Measurements from ENCODE around the gene TLX1.

TLX1 gene

DNA sequence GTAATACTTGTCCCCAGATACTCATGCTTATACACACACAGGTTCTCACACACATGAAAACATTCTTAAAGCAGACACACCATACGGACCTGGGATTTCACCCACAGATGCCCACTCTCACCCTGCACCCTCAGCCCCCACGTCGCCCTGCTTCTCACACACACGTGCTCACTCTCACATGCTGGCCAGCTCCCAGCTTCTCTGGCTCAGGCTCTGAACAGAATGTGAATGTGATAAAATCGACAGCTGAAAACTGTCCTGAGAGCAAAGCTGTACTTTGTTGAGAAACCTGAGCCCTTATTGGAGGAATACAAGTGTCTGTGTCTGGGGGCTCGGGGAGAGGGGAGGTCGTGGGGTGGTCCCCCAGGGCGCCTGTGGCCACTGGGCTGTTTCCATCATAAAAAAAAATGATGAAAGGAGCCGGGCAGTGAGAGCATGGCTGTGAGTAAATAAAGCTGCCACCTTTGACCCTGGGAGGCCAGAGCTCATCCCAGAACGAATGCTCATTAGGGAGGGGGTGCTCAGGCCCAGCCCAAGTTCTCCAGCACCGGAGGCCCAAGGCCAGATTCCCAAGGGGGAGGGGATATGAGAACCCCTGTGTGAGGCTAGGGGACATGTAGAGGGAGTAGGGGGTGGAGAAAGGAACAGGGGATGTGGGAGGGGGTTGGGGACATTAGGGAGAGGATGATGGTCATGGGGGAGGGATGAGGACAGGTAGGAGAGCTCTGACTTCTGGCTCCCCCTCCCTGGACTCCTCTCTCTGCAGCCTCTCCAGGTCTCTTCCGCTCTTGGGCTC, 18.1 kb upstream of the TLX1 start:
- TF ChIP-seq, protein P1, sequence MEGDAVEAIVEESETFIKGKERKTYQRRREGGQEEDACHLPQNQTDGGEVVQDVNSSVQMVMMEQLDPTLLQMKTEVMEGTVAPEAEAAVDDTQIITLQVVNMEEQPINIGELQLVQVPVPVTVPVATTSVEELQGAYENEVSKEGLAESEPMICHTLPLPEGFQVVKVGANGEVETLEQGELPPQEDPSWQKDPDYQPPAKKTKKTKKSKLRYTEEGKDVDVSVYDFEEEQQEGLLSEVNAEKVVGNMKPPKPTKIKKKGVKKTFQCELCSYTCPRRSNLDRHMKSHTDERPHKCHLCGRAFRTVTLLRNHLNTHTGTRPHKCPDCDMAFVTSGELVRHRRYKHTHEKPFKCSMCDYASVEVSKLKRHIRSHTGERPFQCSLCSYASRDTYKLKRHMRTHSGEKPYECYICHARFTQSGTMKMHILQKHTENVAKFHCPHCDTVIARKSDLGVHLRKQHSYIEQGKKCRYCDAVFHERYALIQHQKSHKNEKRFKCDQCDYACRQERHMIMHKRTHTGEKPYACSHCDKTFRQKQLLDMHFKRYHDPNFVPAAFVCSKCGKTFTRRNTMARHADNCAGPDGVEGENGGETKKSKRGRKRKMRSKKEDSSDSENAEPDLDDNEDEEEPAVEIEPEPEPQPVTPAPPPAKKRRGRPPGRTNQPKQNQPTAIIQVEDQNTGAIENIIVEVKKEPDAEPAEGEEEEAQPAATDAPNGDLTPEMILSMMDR (conservative IDR thresholded peaks at IDR 0.05): no peak
- H3K27ac ChIP-seq: peak overlapping the region; percentile 66

DNA sequence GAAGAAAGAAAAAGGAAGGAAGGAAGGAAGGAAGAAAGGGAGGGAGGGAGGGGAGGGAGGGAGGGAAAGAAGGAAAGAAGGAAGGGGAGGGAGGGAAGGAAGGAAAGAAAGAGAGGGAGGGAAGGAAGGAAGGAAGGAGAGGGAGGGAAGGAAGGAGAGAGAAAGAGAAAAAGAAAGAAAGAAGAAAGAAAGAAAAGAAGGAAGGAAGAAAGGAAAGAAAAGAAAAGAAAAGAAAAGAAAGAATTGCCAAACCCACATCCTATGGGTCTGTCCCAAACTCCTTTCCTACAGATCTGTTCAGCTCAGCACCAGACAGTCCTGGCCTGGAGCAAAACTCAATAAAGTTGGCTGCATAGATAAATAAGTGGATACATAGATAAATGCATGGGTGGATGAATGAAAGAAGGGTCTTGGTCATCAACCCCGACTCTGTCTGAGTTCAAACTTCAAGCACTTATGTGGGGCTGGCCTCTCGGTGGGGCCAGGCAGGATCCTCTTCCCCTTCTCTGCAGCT, 17.2 kb upstream of the TLX1 start:
- TF ChIP-seq, protein P1 (conservative IDR thresholded peaks at IDR 0.05): no peak
- H3K27ac ChIP-seq: no peak overlapping the region

DNA sequence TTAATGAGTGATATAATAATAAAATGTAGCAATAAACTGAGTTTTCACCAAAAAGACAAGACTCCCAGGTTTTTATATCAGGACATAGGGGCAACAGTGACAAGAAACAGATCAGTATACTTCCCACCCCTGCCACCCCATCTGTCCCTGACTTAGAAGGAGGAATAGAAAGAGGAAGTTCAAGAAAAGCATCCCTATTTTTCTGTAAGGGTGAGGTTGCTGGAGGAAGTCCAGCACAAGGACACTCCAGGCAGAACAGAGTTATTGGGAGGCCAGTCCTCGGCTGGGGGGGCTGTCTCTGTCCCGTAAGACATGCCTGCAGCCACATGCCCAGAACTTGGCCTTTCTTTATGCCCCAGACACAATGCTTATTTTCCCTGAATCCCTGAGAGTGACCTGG, 16.5 kb upstream of the TLX1 start:
- no peak overlapping the region for H3K27ac ChIP-seq
- TF ChIP-seq, protein P1 (conservative IDR thresholded peaks at IDR 0.05): no peak

DNA sequence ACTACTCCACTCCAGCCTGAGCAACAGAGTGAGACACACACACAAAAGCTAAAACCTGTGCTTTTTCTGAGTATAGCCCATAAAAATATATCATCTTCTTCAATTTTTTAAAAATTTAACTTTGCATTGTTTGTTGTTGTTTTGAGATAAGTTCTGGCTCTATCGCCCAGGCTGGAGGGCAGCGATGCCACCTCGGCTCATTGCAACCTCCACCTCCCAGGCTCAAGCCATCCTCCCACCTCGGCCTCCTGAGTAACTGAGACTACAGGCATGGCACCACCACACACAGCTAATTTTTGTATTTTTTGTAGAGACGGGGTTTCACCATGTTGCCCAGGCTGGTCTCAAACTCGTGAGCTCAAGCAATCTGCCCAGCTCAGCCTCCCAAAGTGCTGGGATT, 14.3 kb upstream of the TLX1 start:
- TF ChIP-seq, protein P1 (conservative IDR thresholded peaks at IDR 0.05): no peak
- H3K27ac ChIP-seq: no peak overlapping the region

DNA sequence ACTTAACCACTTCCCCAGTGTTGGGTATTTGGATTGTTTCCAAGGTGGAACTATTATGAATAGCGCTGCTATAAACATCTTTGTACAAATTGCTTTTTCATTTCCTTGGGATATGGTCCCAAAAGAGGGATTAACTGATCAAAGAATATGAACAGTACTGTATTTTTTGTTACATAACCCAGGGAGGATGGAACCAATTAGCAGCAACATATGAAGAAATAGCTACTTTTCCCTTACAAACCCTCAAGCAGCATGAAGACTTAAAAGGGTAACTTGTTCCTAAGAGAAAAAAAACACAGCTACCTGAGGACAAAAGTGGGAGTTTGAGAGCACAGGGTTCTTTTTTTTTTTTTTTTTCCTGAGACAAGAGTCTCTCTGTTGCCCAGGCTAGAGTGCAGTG, 13.1 kb upstream of the TLX1 start:
- H3K27ac ChIP-seq: no peak overlapping the region

DNA sequence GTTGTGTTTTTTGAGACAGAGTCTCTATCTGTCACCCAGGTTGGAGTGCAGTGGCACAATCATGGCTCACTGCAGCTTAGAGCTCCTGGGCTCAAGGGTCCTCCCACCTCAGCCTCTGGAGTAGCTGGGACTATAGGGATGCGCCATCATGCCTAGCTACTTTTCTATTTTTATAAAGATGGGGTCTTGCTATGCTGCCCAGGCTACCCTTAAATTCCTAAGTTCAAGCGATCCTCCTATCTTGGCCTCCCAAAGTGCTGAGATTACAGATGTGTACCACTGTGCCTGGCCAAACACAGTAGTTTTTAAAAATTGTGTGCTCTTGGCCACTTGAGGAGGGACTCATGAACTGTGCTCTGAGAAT, 10.6 kb upstream of the TLX1 start:
- no peak overlapping the region for H3K27ac ChIP-seq
- TF ChIP-seq, protein P1 (conservative IDR thresholded peaks at IDR 0.05): no peak

More for the DNA sequence above, 13.1 kb upstream of the TLX1 start:
- TF ChIP-seq, protein P1 (conservative IDR thresholded peaks at IDR 0.05): no peak

DNA sequence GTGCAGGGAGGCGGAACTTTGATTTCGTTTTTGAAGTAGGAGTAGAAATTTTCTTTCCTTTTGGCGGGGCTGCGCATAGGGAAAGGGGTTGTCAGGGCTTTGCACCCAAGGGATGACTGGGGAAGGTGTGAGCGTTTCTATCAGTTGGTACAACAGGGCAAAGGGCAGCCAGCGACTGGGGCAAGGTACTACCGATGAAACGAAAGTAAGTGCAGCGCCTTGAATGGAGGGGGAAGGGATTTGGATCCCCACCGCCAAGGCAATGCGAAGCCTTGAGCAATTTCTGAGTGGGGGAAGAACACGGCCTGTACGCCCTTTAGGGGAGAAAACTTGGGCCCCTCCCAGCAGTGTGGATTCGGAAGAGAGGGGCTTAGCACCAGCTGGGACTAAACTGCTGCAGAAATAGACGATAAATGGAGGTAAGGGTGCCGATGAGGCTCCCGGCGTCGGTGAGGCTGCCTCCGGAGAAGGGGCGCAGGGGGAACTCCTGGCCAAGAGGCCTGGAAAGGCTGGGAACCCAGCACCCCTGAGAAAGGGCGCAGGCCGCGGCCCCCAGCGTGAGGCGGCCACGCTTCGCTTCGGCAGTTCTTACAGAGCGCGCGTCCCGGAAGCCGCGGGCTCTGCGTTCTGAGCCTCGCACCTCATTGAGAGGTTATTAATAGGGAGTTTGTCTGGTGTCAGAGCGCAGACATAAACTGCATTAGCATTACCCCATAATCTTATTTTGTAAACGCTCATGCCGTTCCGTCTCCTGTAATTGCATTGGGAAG, 10.0 kb upstream of the TLX1 start:
- TF ChIP-seq, protein P1 (conservative IDR thresholded peaks at IDR 0.05): no peak
- no peak overlapping the region for H3K27ac ChIP-seq
